Activated naive CD4-positive, alpha-beta T cell treated with anti-CD3 and anti-CD28 coated beads for 36 hours (primary cell): ENCODE data around the gene EXOC8. TPM values are rescaled to one million over a fixed set of nuclear protein-coding genes. Genes with fewer than 3 reads are reported as not detected.

Experiments
- CTCF ChIA-PET: fragments of 350-600 bp; sonication (Branson Sonifier 250); formaldehyde crosslinking; loops from one replicate; lab custom pipeline; 2021; ENCODE audit warnings: antibody characterized with exemption; lab: Charles Lee
- DNase-seq: peaks from one replicate; pipeline ENCODE4 v3.0.0-alpha.2; 2020
- H3K27ac Mint-ChIP-seq: one replicate; pipeline ENCODE4 v1.8.0; 2021; ENCODE audit warnings: mild to moderate bottlenecking, mixed read lengths
- H3K27me3 Mint-ChIP-seq: one replicate; pipeline ENCODE4 v1.8.0; 2021; ENCODE audit warnings: low read depth, mixed read lengths
- H3K36me3 Mint-ChIP-seq: one replicate; pipeline ENCODE4 v1.8.0; 2021; ENCODE audit warnings: low read depth, mixed read lengths
- H3K4me1 Mint-ChIP-seq: one replicate; pipeline ENCODE4 v1.8.0; 2021; ENCODE audit warnings: low read depth, mixed read lengths
- H3K4me3 Mint-ChIP-seq: one replicate; pipeline ENCODE4 v1.8.0; 2021; ENCODE audit warnings: mild to moderate bottlenecking, moderate library complexity, mixed read lengths
- H3K9me3 Mint-ChIP-seq: one replicate; pipeline ENCODE4 v1.8.0; 2021; ENCODE audit warnings: mixed read lengths
- intact Hi-C: fragments of 100-400 bp; cut with micrococcal nuclease; formaldehyde crosslinking; loops from one replicate; pipeline ENCODE4 v1.15.1; 2023
- total RNA-seq, 2 experiments: library from RNA; stranded (reverse); gene quantifications; one replicate each; pipeline ENCODE4 v1.2.3, GENCODE V29; 2021

The EXOC8 gene
- total RNA-seq, 2 experiments from 2014 or later: 11.5 to 12.0 TPM

- DNase-seq: no peak
- peaks cover 10% of the 10 kb centered on the region for H3K4me1 Mint-ChIP-seq
- H3K36me3 Mint-ChIP-seq: peaks cover 9% of the 10 kb centered on the region
- CTCF ChIA-PET: interaction anchor here (0.6 kb wide), 1 partner anchor 229 kb away, joined by 3 read pairs; no protein-coding TSS in a partner anchor
- H3K27ac Mint-ChIP-seq: no peak overlapping the region
- peaks cover 5% of the 10 kb centered on the region for H3K9me3 Mint-ChIP-seq
- intact Hi-C loops: no loop called here
- H3K27me3 Mint-ChIP-seq: no peaks in the 10 kb centered on the region
- no peak overlapping the region for H3K4me3 Mint-ChIP-seq
These were observed 10.0 kb downstream of the EXOC8 start for GRCh38 chr1:231327617-231328016.

DNA sequence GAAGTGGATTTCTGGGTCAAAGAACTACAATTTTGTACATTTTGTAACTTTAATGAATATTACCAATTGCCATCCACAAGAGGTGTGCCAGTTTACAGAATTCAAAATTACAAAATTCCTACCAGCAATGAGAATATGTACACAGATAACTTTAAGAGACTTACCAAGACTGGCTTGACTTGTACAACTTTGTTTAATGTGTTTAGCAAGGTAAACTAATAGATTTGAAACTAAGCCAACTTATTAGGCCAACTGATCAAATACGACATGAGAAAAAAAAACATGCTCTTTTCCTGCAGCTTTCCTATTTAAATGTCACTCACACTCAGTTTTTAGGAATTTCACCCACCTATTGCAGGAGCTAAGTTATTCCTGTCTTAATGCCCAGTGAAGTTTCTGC is 11.4 kb downstream of the EXOC8 start:
- no peak overlapping the region for H3K4me3 Mint-ChIP-seq
- DNase-seq: no peak
- peaks cover 1% of the 10 kb centered on the region for H3K36me3 Mint-ChIP-seq
- H3K4me1 Mint-ChIP-seq: peaks cover 5% of the 10 kb centered on the region
- no peaks in the 10 kb centered on the region for H3K9me3 Mint-ChIP-seq
- no peaks in the 10 kb centered on the region for H3K27me3 Mint-ChIP-seq
- CTCF ChIA-PET: interaction anchor here (0.7 kb wide), 1 partner anchor 267 kb away, joined by 4 read pairs; no protein-coding TSS in a partner anchor
- H3K27ac Mint-ChIP-seq: no peak overlapping the region
- intact Hi-C loops: no loop called here

DNA sequence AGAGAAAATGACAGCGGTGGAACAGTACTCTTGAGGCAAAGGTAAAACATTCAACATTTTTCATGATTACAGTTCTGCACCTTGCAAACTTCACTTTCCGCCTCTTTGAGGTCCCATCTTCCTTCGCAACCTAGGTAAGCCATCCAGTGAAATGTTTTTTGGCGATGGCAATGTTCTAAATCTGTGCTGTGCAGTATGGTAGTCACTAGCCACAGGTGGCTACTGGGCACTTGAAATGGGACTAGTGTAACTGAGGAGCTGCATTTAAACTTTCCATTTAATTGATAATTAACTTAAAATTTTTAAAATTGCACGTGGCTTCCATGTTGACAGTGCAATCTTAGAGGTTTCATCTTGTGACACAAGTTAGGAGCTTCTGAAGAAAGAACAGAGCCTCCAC is 13.0 kb downstream of the EXOC8 start:
- DNase-seq: no peak
- H3K4me1 Mint-ChIP-seq: peaks cover 3% of the 10 kb centered on the region
- no peaks in the 10 kb centered on the region for H3K27me3 Mint-ChIP-seq
- no peak overlapping the region for H3K27ac Mint-ChIP-seq
- H3K4me3 Mint-ChIP-seq: no peak overlapping the region
- CTCF ChIA-PET: interaction anchor here (1.0 kb wide), 1 partner anchor 264 kb away, joined by 3 read pairs; no protein-coding TSS in a partner anchor
- no peaks in the 10 kb centered on the region for H3K9me3 Mint-ChIP-seq
- intact Hi-C loops: no loop called here
- H3K36me3 Mint-ChIP-seq: no peaks in the 10 kb centered on the region

DNA sequence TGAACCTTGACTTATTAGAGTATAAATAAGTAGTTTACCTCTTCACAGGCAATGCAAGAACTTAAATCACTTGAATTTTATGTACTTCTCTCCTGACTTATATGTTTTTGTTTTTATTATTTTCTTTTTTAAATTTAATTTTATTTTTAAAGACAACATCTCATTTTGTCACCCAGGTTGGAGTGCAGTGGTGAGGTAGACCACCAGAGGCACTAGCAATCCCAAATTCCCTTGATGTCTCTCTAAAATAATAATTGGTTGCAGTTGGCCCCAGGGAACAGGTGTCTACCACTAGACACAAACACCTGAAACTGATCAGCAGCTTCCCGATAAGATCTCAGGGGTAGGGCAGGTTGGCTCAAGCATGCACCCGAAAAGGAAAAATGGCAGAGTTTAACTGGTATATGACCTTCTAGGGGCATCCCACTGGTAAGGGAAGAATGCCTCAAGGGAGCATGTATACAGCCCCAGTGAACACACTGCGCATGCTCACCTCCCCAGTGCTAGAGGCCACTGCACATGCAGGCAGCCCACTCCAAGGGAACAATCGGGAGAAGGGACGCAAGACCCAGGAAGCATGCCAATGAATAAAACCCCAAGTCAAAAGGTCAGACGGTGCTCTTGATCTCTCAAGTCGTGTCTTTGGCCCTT is 14.6 kb downstream of the EXOC8 start:
- no peaks in the 10 kb centered on the region for H3K27me3 Mint-ChIP-seq
- CTCF ChIA-PET: no interaction called here
- H3K9me3 Mint-ChIP-seq: no peaks in the 10 kb centered on the region
- no peak overlapping the region for H3K27ac Mint-ChIP-seq
- H3K4me1 Mint-ChIP-seq: no peaks in the 10 kb centered on the region
- intact Hi-C loops: no loop called here
- H3K4me3 Mint-ChIP-seq: no peak overlapping the region
- H3K36me3 Mint-ChIP-seq: no peaks in the 10 kb centered on the region
- no peak for DNase-seq

DNA sequence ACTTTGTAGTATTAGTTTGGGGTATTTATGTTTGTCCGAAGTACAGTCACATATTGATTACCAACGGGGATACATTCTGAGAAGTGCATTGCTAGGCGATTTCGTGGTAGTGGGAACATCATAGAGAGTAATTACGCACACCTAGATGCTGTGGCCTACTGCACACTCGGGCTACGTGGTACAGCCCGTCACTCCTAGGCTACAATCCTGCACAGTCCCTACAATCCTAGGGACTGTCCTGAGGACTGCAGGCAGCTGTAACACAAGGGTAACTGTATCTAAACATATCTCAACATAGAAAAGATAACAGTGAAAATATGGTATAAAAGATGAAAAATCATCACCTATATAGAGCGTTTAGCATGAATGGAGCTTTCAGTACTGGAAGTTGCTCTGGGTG is 18.6 kb downstream of the EXOC8 start:
- H3K4me3 Mint-ChIP-seq: no peak overlapping the region
- H3K9me3 Mint-ChIP-seq: no peaks in the 10 kb centered on the region
- no peaks in the 10 kb centered on the region for H3K27me3 Mint-ChIP-seq
- no peaks in the 10 kb centered on the region for H3K4me1 Mint-ChIP-seq
- H3K36me3 Mint-ChIP-seq: no peaks in the 10 kb centered on the region
- intact Hi-C loops: no loop called here
- no peak for DNase-seq
- CTCF ChIA-PET: interaction anchor here (1.2 kb wide), 1 partner anchor 19 kb away, joined by 3 read pairs; the partner anchor contains the start of gene EXOC8
- no peak overlapping the region for H3K27ac Mint-ChIP-seq

DNA sequence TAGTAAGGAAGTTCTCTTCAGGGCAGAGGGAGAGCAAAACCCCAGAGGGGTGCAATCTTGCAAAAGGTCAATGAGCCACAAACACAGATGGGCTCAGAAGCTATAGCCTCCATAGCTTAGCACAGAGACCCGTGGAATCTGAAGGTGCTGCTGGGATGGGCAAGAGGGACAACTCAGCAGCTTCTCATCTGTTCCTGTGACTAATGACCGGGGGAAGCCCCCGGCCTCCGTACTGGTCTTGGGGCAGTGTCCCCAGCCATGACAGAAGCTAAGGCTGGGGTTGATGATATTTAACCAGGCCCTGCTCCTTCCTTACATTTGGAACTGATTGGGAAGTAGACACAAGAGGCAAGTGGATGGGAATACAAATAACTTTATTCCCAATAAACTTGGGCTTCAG is 19.1 kb downstream of the EXOC8 start:
- H3K36me3 Mint-ChIP-seq: no peaks in the 10 kb centered on the region
- CTCF ChIA-PET: interaction anchor here (0.6 to 1.2 kb wide), 3 partner anchors 19 to 1079 kb away, joined by 3 to 4 read pairs (median 3); partner anchors contain the start of gene EXOC8
- H3K4me3 Mint-ChIP-seq: no peak overlapping the region
- H3K9me3 Mint-ChIP-seq: no peaks in the 10 kb centered on the region
- intact Hi-C loops: no loop called here
- H3K27me3 Mint-ChIP-seq: no peaks in the 10 kb centered on the region
- no peaks in the 10 kb centered on the region for H3K4me1 Mint-ChIP-seq
- no peak overlapping the region for H3K27ac Mint-ChIP-seq
- DNase-seq: no peak

DNA sequence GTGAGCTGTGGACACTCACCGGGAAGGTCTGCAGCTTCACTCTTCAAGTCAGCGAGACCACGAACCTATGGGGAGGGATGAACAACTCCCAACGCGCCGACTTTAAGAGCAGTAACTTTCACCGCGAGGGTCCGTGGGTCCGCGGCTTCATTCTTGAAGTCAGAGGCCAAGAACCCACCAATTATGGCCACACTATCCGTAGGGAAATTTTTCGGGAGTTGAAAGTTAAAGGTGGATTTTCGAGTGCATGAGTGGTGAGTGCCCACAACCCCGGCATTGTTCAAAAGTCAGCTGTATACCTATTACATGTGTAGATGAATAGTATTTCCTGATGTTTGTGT is 19.7 kb downstream of the EXOC8 start:
- no peaks in the 10 kb centered on the region for H3K36me3 Mint-ChIP-seq
- no peak overlapping the region for H3K4me3 Mint-ChIP-seq
- no peaks in the 10 kb centered on the region for H3K4me1 Mint-ChIP-seq
- CTCF ChIA-PET: interaction anchor here (0.6 to 4.4 kb wide), 5 partner anchors 18 to 1079 kb away, joined by 3 to 24 read pairs (median 4); partner anchors contain the start of genes EXOC8 and SPRTN
- H3K27ac Mint-ChIP-seq: no peak overlapping the region
- intact Hi-C loops: no loop called here
- H3K27me3 Mint-ChIP-seq: no peaks in the 10 kb centered on the region
- H3K9me3 Mint-ChIP-seq: no peaks in the 10 kb centered on the region
- no peak for DNase-seq

DNA sequence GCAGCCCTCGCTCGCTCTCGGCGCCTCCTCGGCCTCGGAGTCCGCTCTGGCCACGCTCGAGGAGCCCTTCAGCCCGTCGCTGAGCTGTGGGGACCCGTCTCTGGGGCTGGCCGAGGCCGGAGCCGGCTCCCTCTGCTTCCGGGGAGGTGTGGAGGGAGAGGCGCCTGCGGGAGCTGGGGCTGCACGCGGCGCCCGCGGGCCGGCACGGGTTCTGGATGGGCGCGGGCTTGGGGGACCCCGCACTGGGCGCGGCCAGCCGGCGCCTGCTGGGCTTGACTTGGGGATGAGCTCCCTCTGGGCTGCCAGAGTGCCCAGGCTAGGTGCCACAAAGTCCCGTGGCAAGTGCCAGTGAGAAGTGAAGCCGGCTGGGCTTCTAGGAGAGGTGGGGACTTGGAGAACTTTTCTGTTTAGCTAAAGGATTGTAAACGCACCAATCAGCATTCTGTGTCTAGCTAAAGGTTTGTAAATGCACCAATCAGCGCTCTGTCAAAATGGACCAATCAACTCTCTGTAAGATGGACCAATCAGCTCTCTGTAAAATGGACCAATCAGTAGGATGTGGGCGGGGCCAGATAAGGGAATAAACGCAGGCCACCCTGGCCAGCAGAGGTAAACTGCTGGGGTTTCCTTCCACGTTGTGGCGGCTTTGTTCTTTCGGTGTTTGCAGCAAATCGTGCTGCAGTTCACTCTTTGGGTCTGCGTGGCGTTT is 20.2 kb downstream of the EXOC8 start:
- Mint-ChIP-seq H3K36me3 (no peaks in the 10 kb centered on the region), H3K27ac (no peak overlapping the region), H3K9me3 (no peaks in the 10 kb centered on the region), H3K4me1 (no peaks in the 10 kb centered on the region), H3K4me3 (no peak overlapping the region), H3K27me3 (no peaks in the 10 kb centered on the region)
- DNase-seq: no peak
- CTCF ChIA-PET: interaction anchor here (0.6 to 4.4 kb wide), 4 partner anchors 19 to 289 kb away, joined by 3 to 24 read pairs (median 8); partner anchors contain the start of genes EXOC8 and SPRTN
- intact Hi-C loops: no loop called here

DNA sequence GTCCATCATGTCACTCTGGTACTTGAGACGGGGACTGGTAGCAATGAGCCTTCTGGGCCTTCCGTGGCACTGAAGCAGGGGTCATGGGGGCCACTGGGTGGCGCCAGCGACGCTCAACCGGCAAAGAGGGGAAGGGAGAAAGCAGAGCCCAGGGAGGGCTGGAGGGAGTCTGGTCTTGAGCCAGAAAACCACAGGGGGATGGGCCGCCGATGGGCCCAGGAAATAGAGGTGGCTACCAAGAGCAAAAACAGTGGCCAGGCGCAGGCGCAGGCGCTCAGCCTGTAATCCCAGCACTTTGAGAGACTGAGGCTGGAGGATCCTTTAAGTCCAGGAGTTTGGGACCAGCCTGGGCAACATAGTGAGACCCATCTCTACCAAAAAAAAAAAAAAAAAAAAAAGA is 21.8 kb downstream of the EXOC8 start:
- intact Hi-C loops: loop anchor here (1.0 kb wide), 2 partner anchors 274 to 288 kb away; no protein-coding TSS in a partner anchor
- H3K27me3 Mint-ChIP-seq: no peaks in the 10 kb centered on the region
- H3K27ac Mint-ChIP-seq: no peak overlapping the region
- CTCF ChIA-PET: interaction anchor here (0.6 to 4.4 kb wide), 14 partner anchors 20 to 290 kb away, joined by 3 to 24 read pairs (median 4); partner anchors contain the start of genes EXOC8 and SPRTN
- H3K4me1 Mint-ChIP-seq: no peaks in the 10 kb centered on the region
- H3K4me3 Mint-ChIP-seq: no peak overlapping the region
- H3K36me3 Mint-ChIP-seq: no peaks in the 10 kb centered on the region
- DNase-seq: peak; percentile 62
- H3K9me3 Mint-ChIP-seq: no peaks in the 10 kb centered on the region

DNA sequence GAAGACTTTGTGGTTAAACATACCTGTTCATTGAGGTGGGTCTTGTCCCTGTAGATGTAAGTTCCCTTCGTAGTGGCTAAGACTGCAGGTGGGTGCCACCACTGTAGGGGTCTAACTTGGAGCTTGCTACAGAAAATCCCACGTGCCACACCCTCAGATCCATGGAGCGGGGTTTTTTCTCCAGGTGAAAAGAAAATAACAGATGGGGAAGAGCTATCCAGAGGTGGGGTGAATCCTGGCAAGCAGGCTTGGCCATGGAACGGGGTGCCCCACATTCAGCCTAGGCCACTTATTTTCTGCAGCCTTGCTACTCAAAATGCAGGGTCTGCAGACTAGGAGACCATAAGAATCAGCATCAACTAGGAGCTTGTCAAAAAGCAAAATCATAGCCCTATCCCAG is 24.0 kb downstream of the EXOC8 start:
- CTCF ChIA-PET: interaction anchor here (1.0 to 4.4 kb wide), 2 partner anchors 8 to 23 kb away, joined by 3 to 24 read pairs; partner anchors contain the start of genes EXOC8 and SPRTN
- Mint-ChIP-seq H3K36me3 (no peaks in the 10 kb centered on the region), H3K27ac (no peak overlapping the region), H3K9me3 (no peaks in the 10 kb centered on the region), H3K27me3 (no peaks in the 10 kb centered on the region), H3K4me1 (no peaks in the 10 kb centered on the region), H3K4me3 (no peak overlapping the region)
- intact Hi-C loops: no loop called here
- no peak for DNase-seq

GRCh38 chr1:231312432-231312788 is 25.2 kb downstream of the EXOC8 start:
- Mint-ChIP-seq H3K9me3 (no peaks in the 10 kb centered on the region), H3K4me1 (no peaks in the 10 kb centered on the region), H3K36me3 (no peaks in the 10 kb centered on the region), H3K27me3 (no peaks in the 10 kb centered on the region), H3K4me3 (no peak overlapping the region), H3K27ac (no peak overlapping the region)
- CTCF ChIA-PET: no interaction called here
- intact Hi-C loops: no loop called here
- no peak for DNase-seq

GRCh38 chr1:231311720-231312431 is 25.8 kb downstream of the EXOC8 start:
- H3K27me3 Mint-ChIP-seq: no peaks in the 10 kb centered on the region
- H3K9me3 Mint-ChIP-seq: no peaks in the 10 kb centered on the region
- intact Hi-C loops: no loop called here
- H3K4me1 Mint-ChIP-seq: no peaks in the 10 kb centered on the region
- no peak overlapping the region for H3K4me3 Mint-ChIP-seq
- CTCF ChIA-PET: no interaction called here
- no peak overlapping the region for H3K27ac Mint-ChIP-seq
- DNase-seq: no peak
- no peaks in the 10 kb centered on the region for H3K36me3 Mint-ChIP-seq
